Measurements from ENCODE around the gene DBF4B.

DBF4B gene

GRCh38 chr17:44795421-44795820 is 87.0 kb downstream of the DBF4B start:
- no peak for DNase-seq

GRCh38 chr17:44795928-44796327 is 87.5 kb downstream of the DBF4B start:
- no peak for DNase-seq

- DNase-seq = no peak
Observed at GRCh38 chr17:44796731-44797130, 88.3 kb downstream of the DBF4B start.

- DNase-seq = no peak
Observed at GRCh38 chr17:44797802-44798201, 89.3 kb downstream of the DBF4B start.

- no peak for DNase-seq
Observed at GRCh38 chr17:44798356-44798755, 89.9 kb downstream of the DBF4B start.

All from nucleus accumbens (tissue), 56 donors.